ENCODE data around the gene CAMK2D. TPM values are rescaled to one million over a fixed set of nuclear protein-coding genes. Genes with fewer than 3 reads are reported as not detected.

CAMK2D gene
- total and polyA plus RNA-seq, 2 experiments from 2014 or later: 36.8 to 99.1 TPM

GRCh38 chr4:113575401-113575800 is 186.1 kb downstream of the CAMK2D start:
- Histone ChIP-seq H3K9me3 (ENCODE audit: low read depth) (no peaks in the 10 kb centered on the region), H3K79me2 (peaks cover 40% of the 10 kb centered on the region), H3K9me2 (replicated peaks; ENCODE audit: insufficient read depth) (no peaks in the 10 kb centered on the region), H3K4me1 (ENCODE audit: insufficient read depth) (peaks cover 14% of the 10 kb centered on the region), H3K27ac (peak overlapping the region; percentile 65), H2AFZ (no peak overlapping the region), H3K27me3 (no peaks in the 10 kb centered on the region), H4K20me1 (ENCODE audit: insufficient read depth, poor library complexity, severe bottlenecking) (no peaks in the 10 kb centered on the region), H3K4me2 (peak overlapping the region; percentile 4), H3K4me3 (no peak overlapping the region), H3K36me3 (replicated peaks; ENCODE audit: insufficient read depth, low read depth) (no peaks in the 10 kb centered on the region)
- no peak for TF ChIP-seq CTCF (IDR thresholded peaks at IDR 0.05; ENCODE audit: poor library complexity)
- TF ChIP-seq EZH2 (IDR thresholded peaks at IDR 0.05; ENCODE audit: borderline replicate concordance): no peak
- TF ChIP-seq EZH2phosphoT487 (IDR thresholded peaks at IDR 0.05; ENCODE audit: low read depth, severe bottlenecking, unreplicated experiment): no peak
- WGBS (ENCODE audit: low lambda C conversion rate, missing lambda C conversion rate): 84% methylated on average over 2 of the region's 2 CpGs
- DNase-seq (ENCODE audit: low spot score): no peak

- H3K4me1 ChIP-seq (ENCODE audit: insufficient read depth): peaks cover 14% of the 10 kb centered on the region
- H3K9me2 ChIP-seq (replicated peaks; ENCODE audit: insufficient read depth): no peaks in the 10 kb centered on the region
- H3K27ac ChIP-seq: peak overlapping the region; percentile 65
- peak overlapping the region; percentile 4 for H3K4me2 ChIP-seq
- H3K36me3 ChIP-seq (replicated peaks; ENCODE audit: insufficient read depth, low read depth): no peaks in the 10 kb centered on the region
- H2AFZ ChIP-seq: no peak overlapping the region
- H4K20me1 ChIP-seq (ENCODE audit: insufficient read depth, poor library complexity, severe bottlenecking): no peaks in the 10 kb centered on the region
- peaks cover 44% of the 10 kb centered on the region for H3K79me2 ChIP-seq
- WGBS (ENCODE audit: low lambda C conversion rate, missing lambda C conversion rate): 21% methylated on average over 1 of the region's 1 CpG
- TF ChIP-seq CTCF (IDR thresholded peaks at IDR 0.05; ENCODE audit: poor library complexity) (no peak), EZH2 (IDR thresholded peaks at IDR 0.05; ENCODE audit: borderline replicate concordance) (no peak), EZH2phosphoT487 (IDR thresholded peaks at IDR 0.05; ENCODE audit: low read depth, severe bottlenecking, unreplicated experiment) (no peak)
- H3K27me3 ChIP-seq: no peaks in the 10 kb centered on the region
- peak; percentile 67 for DNase-seq (ENCODE audit: low spot score)
- no peaks in the 10 kb centered on the region for H3K9me3 ChIP-seq (ENCODE audit: low read depth)
- no peak overlapping the region for H3K4me3 ChIP-seq
Measured at GRCh38 chr4:113574636-113575103, 186.9 kb downstream of the CAMK2D start.

- Histone ChIP-seq H2AFZ (no peak overlapping the region), H3K9me3 (ENCODE audit: low read depth) (no peaks in the 10 kb centered on the region), H3K9me2 (replicated peaks; ENCODE audit: insufficient read depth) (no peaks in the 10 kb centered on the region), H3K79me2 (peaks cover 64% of the 10 kb centered on the region), H3K27me3 (no peaks in the 10 kb centered on the region), H4K20me1 (ENCODE audit: insufficient read depth, poor library complexity, severe bottlenecking) (no peaks in the 10 kb centered on the region), H3K4me2 (no peak overlapping the region), H3K4me1 (ENCODE audit: insufficient read depth) (peaks cover 14% of the 10 kb centered on the region), H3K27ac (no peak overlapping the region), H3K4me3 (no peak overlapping the region), H3K36me3 (replicated peaks; ENCODE audit: insufficient read depth, low read depth) (no peaks in the 10 kb centered on the region)
- no peak for DNase-seq (ENCODE audit: low spot score)
- no peak for TF ChIP-seq EZH2 (IDR thresholded peaks at IDR 0.05; ENCODE audit: borderline replicate concordance)
- TF ChIP-seq EZH2phosphoT487 (IDR thresholded peaks at IDR 0.05; ENCODE audit: low read depth, severe bottlenecking, unreplicated experiment): no peak
- TF ChIP-seq CTCF (IDR thresholded peaks at IDR 0.05; ENCODE audit: poor library complexity): no peak
- WGBS (ENCODE audit: low lambda C conversion rate, missing lambda C conversion rate): 96% methylated on average over 3 of the region's 3 CpGs
Measured at GRCh38 chr4:113572620-113573019, 188.9 kb downstream of the CAMK2D start.

Measured in hepatocyte (in vitro differentiated cells).